PC-9 (cell line): ENCODE measurements around the gene NOS1AP.

ENCODE experiments used
- EZH2 ChIP-seq: fragments of 200-600 bp; sonication (generic); IDR thresholded peaks from 2 replicates; pipeline ENCODE4 v1.8.0; 2017; ENCODE audit warnings: antibody characterized with exemption, low read depth
- TF ChIP-seq, protein P1 (sequence below): fragments of 200-600 bp; sonication (generic); conservative IDR thresholded peaks from 2 replicates; pipeline ENCODE4 v1.6.1; 2017; ENCODE audit warnings: mixed run types, antibody characterized with exemption, mild to moderate bottlenecking, moderate library complexity

DNA sequence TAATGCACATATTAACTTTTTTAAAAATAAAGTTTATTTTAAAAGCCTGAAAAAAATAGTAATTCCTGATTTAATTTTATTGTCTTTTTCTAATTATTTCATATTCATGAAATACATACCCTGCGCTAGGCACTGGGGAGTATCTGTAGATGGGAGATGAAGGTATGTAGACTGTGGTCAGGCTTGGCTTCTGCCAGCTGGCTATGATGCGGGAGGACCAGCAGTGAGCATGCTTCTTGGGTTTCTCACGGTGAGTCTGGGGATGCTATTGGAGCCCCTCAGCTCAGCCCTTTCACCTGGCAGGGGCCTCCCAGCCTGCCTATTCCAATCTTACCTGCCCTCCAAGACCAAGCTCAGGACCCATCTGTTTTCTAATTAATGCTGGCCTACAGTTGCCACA is 138.4 kb downstream of the NOS1AP start:
- TF ChIP-seq, protein P1, sequence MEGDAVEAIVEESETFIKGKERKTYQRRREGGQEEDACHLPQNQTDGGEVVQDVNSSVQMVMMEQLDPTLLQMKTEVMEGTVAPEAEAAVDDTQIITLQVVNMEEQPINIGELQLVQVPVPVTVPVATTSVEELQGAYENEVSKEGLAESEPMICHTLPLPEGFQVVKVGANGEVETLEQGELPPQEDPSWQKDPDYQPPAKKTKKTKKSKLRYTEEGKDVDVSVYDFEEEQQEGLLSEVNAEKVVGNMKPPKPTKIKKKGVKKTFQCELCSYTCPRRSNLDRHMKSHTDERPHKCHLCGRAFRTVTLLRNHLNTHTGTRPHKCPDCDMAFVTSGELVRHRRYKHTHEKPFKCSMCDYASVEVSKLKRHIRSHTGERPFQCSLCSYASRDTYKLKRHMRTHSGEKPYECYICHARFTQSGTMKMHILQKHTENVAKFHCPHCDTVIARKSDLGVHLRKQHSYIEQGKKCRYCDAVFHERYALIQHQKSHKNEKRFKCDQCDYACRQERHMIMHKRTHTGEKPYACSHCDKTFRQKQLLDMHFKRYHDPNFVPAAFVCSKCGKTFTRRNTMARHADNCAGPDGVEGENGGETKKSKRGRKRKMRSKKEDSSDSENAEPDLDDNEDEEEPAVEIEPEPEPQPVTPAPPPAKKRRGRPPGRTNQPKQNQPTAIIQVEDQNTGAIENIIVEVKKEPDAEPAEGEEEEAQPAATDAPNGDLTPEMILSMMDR, result no peak
- no peak for TF ChIP-seq EZH2
